ENCODE data around the gene KHK.

KHK gene

DNA sequence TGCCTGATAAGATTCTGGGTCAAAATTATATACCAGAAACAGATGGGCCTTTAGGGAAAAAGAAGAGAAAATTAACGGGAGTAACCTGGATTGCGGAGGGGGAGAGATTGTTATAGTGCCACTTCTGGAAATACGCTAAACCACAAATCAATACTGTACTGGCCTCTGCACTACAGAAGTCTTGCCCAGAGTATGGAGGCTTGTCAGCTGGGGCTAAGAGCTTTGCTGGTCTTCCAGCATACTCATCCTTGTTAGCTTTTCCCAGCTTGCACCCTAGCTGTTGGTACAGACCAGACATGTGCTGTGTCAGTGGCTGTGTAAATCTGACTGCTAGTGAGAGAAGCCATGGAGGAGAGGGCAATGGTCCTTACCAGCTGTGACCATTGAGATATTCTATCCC lies 26.2 kb upstream of the KHK start:
- Histone ChIP-seq H3K9me3 (ENCODE audit: control insufficient read depth, insufficient read depth, low read depth, low read length) (no peaks in the 10 kb centered on the region), H3K27ac (ENCODE audit: extremely low read depth, low read depth, low read length) (no peak overlapping the region), H3K36me3 (ENCODE audit: control insufficient read depth in 2 of 2, insufficient read depth in 1 of 2, low read length in 2 of 2) (peaks cover 8 to 81% of the 10 kb centered on the region in 2 experiments), H3K4me3 (ENCODE audit: low read depth, low read length) (no peak overlapping the region), H3K4me1 (ENCODE audit: control insufficient read depth, insufficient read depth, low read length) (no peaks in the 10 kb centered on the region)
- CTCF ChIA-PET, result interaction anchor here (0.6 to 1.3 kb wide), 2 partner anchors 20 to 207 kb away, joined by 3 to 5 read pairs; no protein-coding TSS in a partner anchor
- no peak for TF ChIP-seq MYNN (tag by site-specific recombination; IDR thresholded peaks at IDR 0.05; ENCODE audit: borderline replicate concordance)
- TF ChIP-seq, protein P1, sequence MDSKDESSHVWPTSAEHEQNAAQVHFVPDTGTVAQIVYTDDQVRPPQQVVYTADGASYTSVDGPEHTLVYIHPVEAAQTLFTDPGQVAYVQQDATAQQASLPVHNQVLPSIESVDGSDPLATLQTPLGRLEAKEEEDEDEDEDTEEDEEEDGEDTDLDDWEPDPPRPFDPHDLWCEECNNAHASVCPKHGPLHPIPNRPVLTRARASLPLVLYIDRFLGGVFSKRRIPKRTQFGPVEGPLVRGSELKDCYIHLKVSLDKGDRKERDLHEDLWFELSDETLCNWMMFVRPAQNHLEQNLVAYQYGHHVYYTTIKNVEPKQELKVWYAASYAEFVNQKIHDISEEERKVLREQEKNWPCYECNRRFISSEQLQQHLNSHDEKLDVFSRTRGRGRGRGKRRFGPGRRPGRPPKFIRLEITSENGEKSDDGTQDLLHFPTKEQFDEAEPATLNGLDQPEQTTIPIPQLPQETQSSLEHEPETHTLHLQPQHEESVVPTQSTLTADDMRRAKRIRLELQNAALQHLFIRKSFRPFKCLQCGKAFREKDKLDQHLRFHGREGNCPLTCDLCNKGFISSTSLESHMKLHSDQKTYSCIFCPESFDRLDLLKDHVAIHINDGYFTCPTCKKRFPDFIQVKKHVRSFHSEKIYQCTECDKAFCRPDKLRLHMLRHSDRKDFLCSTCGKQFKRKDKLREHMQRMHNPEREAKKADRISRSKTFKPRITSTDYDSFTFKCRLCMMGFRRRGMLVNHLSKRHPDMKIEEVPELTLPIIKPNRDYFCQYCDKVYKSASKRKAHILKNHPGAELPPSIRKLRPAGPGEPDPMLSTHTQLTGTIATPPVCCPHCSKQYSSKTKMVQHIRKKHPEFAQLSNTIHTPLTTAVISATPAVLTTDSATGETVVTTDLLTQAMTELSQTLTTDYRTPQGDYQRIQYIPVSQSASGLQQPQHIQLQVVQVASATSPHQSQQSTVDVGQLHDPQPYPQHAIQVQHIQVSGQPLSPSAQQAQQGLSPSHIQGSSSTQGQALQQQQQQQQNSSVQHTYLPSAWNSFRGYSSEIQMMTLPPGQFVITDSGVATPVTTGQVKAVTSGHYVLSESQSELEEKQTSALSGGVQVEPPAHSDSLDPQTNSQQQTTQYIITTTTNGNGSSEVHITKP (tag by site-specific recombination; IDR thresholded peaks at IDR 0.05), result peak; percentile 70
- no peak for TF ChIP-seq GLIS2 (tag by site-specific recombination; IDR thresholded peaks at IDR 0.05)
- no peak for TF ChIP-seq ZNF335 (tag by site-specific recombination; conservative IDR thresholded peaks at IDR 0.05)
- TF ChIP-seq, protein P2, sequence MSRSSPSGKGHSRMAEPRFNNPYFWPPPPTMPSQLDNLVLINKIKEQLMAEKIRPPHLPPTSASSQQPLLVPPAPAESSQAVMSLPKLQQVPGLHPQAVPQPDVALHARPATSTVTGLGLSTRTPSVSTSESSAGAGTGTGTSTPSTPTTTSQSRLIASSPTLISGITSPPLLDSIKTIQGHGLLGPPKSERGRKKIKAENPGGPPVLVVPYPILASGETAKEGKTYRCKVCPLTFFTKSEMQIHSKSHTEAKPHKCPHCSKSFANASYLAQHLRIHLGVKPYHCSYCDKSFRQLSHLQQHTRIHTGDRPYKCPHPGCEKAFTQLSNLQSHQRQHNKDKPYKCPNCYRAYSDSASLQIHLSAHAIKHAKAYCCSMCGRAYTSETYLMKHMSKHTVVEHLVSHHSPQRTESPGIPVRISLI (tag by site-specific recombination; IDR thresholded peaks at IDR 0.05), result no peak
- no peak for TF ChIP-seq KLF10 (tag by site-specific recombination; IDR thresholded peaks at IDR 0.05)
- no peak for TF ChIP-seq GFI1B (tag by site-specific recombination; IDR thresholded peaks at IDR 0.05)
- TF ChIP-seq TCF7L2 (IDR thresholded peaks at IDR 0.05; ENCODE audit: borderline replicate concordance, low read depth, low read length), result no peak
- no peak for TF ChIP-seq ZNF24 (tag by site-specific recombination; IDR thresholded peaks at IDR 0.05)
- POLR2A ChIA-PET, result interaction anchor here (0.6 to 3.6 kb wide), 7 partner anchors 8 to 200 kb away, joined by 3 to 22 read pairs (median 4); partner anchors contain the start of genes AGBL5 and OST4

GRCh38 chr2:27065128-27065527 lies 21.4 kb upstream of the KHK start:
- ChIA-PET POLR2A (interaction anchor here (0.7 to 6.5 kb wide), 4 partner anchors 10 to 33 kb away, joined by 3 to 31 read pairs (median 10); partner anchors contain the start of gene AGBL5), CTCF (interaction anchor here (0.7 kb wide), 1 partner anchor 1688 kb away, joined by 3 read pairs; no protein-coding TSS in a partner anchor)
- TF ChIP-seq ZNF585B (tag by site-specific recombination; IDR thresholded peaks at IDR 0.05) (no peak), ZNF558 (tag by site-specific recombination; IDR thresholded peaks at IDR 0.05) (no peak), ZNF530 (tag by site-specific recombination; IDR thresholded peaks at IDR 0.05; ENCODE audit: low read depth) (no peak), PRDM1 (tag by site-specific recombination; IDR thresholded peaks at IDR 0.05) (no peak), ZNF157 (tag by site-specific recombination; IDR thresholded peaks at IDR 0.05) (no peak), OSR2 (tag by site-specific recombination; IDR thresholded peaks at IDR 0.05) (no peak)
- Histone ChIP-seq H3K36me3 (ENCODE audit: control insufficient read depth in 2 of 2, insufficient read depth in 1 of 2, low read length in 2 of 2) (peaks cover 0 to 74% of the 10 kb centered on the region in 2 experiments), H3K9me3 (ENCODE audit: control insufficient read depth, insufficient read depth, low read depth, low read length) (no peaks in the 10 kb centered on the region), H3K4me1 (ENCODE audit: control insufficient read depth, insufficient read depth, low read length) (0 out of 2 replicates have a peak, but pooled peaks cover under 1% of the 10 kb centered on the region), H3K4me3 (ENCODE audit: low read depth, low read length) (no peak overlapping the region), H3K27ac (ENCODE audit: extremely low read depth, low read depth, low read length) (no peak overlapping the region)

DNA sequence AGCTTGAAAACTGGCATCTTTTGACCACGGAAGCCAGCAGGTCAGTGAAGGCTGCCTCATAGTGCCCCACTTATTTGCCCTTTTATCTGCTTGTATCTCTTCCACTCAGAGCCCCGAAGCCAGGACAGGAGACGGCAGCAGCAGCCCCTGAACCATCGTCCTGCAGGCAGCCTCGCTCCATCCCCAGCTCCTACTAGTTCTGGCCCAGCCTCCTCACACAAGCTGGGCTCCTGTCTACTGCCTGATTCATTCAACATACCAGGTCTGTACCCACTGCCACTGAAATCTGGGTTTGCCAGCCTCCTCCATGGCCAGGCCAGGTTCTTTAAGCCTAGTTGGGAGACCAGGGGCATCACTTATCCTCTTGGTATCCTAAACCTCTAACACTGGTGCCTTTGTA lies 19.2 kb upstream of the KHK start:
- no peak overlapping the region for H3K4me3 ChIP-seq (ENCODE audit: low read depth, low read length)
- H3K36me3 ChIP-seq (ENCODE audit: control insufficient read depth in 2 of 2, insufficient read depth in 1 of 2, low read length in 2 of 2), result peaks cover 0 to 69% of the 10 kb centered on the region in 2 experiments
- H3K9me3 ChIP-seq (ENCODE audit: control insufficient read depth, insufficient read depth, low read depth, low read length), result no peaks in the 10 kb centered on the region
- H3K27ac ChIP-seq (ENCODE audit: extremely low read depth, low read depth, low read length), result no peak overlapping the region
- POLR2A ChIA-PET, result interaction anchor here (0.5 to 6.5 kb wide), 4 partner anchors 9 to 186 kb away, joined by 4 to 31 read pairs (median 9); partner anchors contain the start of gene AGBL5
- H3K4me1 ChIP-seq (ENCODE audit: control insufficient read depth, insufficient read depth, low read length), result peaks cover 12% of the 10 kb centered on the region
- CTCF ChIA-PET, result interaction anchor here (0.8 kb wide), 1 partner anchor 14 kb away, joined by 3 read pairs; no protein-coding TSS in a partner anchor
- TF ChIP-seq, protein P3, sequence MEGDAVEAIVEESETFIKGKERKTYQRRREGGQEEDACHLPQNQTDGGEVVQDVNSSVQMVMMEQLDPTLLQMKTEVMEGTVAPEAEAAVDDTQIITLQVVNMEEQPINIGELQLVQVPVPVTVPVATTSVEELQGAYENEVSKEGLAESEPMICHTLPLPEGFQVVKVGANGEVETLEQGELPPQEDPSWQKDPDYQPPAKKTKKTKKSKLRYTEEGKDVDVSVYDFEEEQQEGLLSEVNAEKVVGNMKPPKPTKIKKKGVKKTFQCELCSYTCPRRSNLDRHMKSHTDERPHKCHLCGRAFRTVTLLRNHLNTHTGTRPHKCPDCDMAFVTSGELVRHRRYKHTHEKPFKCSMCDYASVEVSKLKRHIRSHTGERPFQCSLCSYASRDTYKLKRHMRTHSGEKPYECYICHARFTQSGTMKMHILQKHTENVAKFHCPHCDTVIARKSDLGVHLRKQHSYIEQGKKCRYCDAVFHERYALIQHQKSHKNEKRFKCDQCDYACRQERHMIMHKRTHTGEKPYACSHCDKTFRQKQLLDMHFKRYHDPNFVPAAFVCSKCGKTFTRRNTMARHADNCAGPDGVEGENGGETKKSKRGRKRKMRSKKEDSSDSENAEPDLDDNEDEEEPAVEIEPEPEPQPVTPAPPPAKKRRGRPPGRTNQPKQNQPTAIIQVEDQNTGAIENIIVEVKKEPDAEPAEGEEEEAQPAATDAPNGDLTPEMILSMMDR (tag by site-specific recombination; IDR thresholded peaks at IDR 0.05), result no peak
- TF ChIP-seq KLF9 (tag by site-specific recombination; IDR thresholded peaks at IDR 0.05; ENCODE audit: low read depth) (no peak), KLF1 (tag by site-specific recombination; IDR thresholded peaks at IDR 0.05) (no peak), ZBTB17 (tag by site-specific recombination; IDR thresholded peaks at IDR 0.05) (no peak), ZNF16 (tag by site-specific recombination; IDR thresholded peaks at IDR 0.05; ENCODE audit: low read depth) (no peak), ZBTB20 (tag by site-specific recombination; IDR thresholded peaks at IDR 0.05) (no peak), ZBTB7A (tag by site-specific recombination; IDR thresholded peaks at IDR 0.05; ENCODE audit: low read depth) (no peak), ZNF248 (tag by site-specific recombination; IDR thresholded peaks at IDR 0.05) (no peak)
